Measurements from ENCODE around the gene ENOX2.

Gene ENOX2

GRCh38 chrX:130830599-130831346 is 72.2 kb downstream of the ENOX2 start:
- no peak for DNase-seq (ENCODE audit: extremely low spot score)
- TF ChIP-seq HDGF (IDR thresholded peaks at IDR 0.05; ENCODE audit: borderline replicate concordance) (no peak), ELF4 (IDR thresholded peaks at IDR 0.05) (no peak), FOXA1 (IDR thresholded peaks at IDR 0.05) (no peak), LEF1 (IDR thresholded peaks at IDR 0.05; ENCODE audit: borderline replicate concordance) (no peak), SUZ12 (IDR thresholded peaks at IDR 0.05) (no peak), ZNF384 (IDR thresholded peaks at IDR 0.05) (no peak), L3MBTL2 (conservative IDR thresholded peaks at IDR 0.05) (no peak), ARNT (IDR thresholded peaks at IDR 0.05) (no peak), FOXK2 (IDR thresholded peaks at IDR 0.05) (no peak), SP1 (IDR thresholded peaks at IDR 0.05) (no peak), PKNOX1 (IDR thresholded peaks at IDR 0.05) (no peak), TARDBP (IDR thresholded peaks at IDR 0.05) (no peak), CTBP1 (IDR thresholded peaks at IDR 0.05; ENCODE audit: borderline replicate concordance) (no peak), BHLHE40 (IDR thresholded peaks at IDR 0.05; ENCODE audit: borderline replicate concordance) (no peak), FOXM1 (IDR thresholded peaks at IDR 0.05; ENCODE audit: borderline replicate concordance) (no peak), NFRKB (IDR thresholded peaks at IDR 0.05) (no peak)
- POLR2A ChIA-PET: no interaction called here
- CTCF ChIA-PET: no interaction called here

GRCh38 chrX:130829526-130830515 is 73.2 kb downstream of the ENOX2 start:
- POLR2A ChIA-PET: no interaction called here
- TF ChIP-seq ELF4 (IDR thresholded peaks at IDR 0.05) (no peak), PKNOX1 (IDR thresholded peaks at IDR 0.05) (no peak), TARDBP (IDR thresholded peaks at IDR 0.05) (no peak), FOXM1 (IDR thresholded peaks at IDR 0.05; ENCODE audit: borderline replicate concordance) (no peak), SP1 (IDR thresholded peaks at IDR 0.05) (no peak), SUZ12 (IDR thresholded peaks at IDR 0.05) (no peak), FOXK2 (IDR thresholded peaks at IDR 0.05) (no peak), ARNT (IDR thresholded peaks at IDR 0.05) (no peak), FOXA1 (IDR thresholded peaks at IDR 0.05) (no peak), LEF1 (IDR thresholded peaks at IDR 0.05; ENCODE audit: borderline replicate concordance) (no peak), NFRKB (IDR thresholded peaks at IDR 0.05) (no peak), ZNF384 (IDR thresholded peaks at IDR 0.05) (no peak), CTBP1 (IDR thresholded peaks at IDR 0.05; ENCODE audit: borderline replicate concordance) (no peak), L3MBTL2 (conservative IDR thresholded peaks at IDR 0.05) (no peak), HDGF (IDR thresholded peaks at IDR 0.05; ENCODE audit: borderline replicate concordance) (no peak), BHLHE40 (IDR thresholded peaks at IDR 0.05; ENCODE audit: borderline replicate concordance) (no peak)
- no peak for DNase-seq (ENCODE audit: extremely low spot score)
- CTCF ChIA-PET: no interaction called here

- CTCF ChIA-PET: interaction anchor here (0.6 kb wide), 1 partner anchor 1907 kb away, joined by 4 read pairs; no protein-coding TSS in a partner anchor
- POLR2A ChIA-PET: no interaction called here
- no peak for TF ChIP-seq ZNF384 (IDR thresholded peaks at IDR 0.05)
- TF ChIP-seq FOXA1 (IDR thresholded peaks at IDR 0.05): no peak
- no peak for TF ChIP-seq HDGF (IDR thresholded peaks at IDR 0.05; ENCODE audit: borderline replicate concordance)
- no peak for TF ChIP-seq ARNT (IDR thresholded peaks at IDR 0.05)
- TF ChIP-seq PKNOX1 (IDR thresholded peaks at IDR 0.05): no peak
- no peak for TF ChIP-seq LEF1 (IDR thresholded peaks at IDR 0.05; ENCODE audit: borderline replicate concordance)
- no peak for TF ChIP-seq SUZ12 (IDR thresholded peaks at IDR 0.05)
- TF ChIP-seq TARDBP (IDR thresholded peaks at IDR 0.05): no peak
- TF ChIP-seq FOXK2 (IDR thresholded peaks at IDR 0.05): no peak
- no peak for TF ChIP-seq L3MBTL2 (conservative IDR thresholded peaks at IDR 0.05)
- DNase-seq (ENCODE audit: extremely low spot score): no peak
Observed at GRCh38 chrX:130828641-130829040, 74.4 kb downstream of the ENOX2 start.

GRCh38 chrX:130827648-130828047 is 75.4 kb downstream of the ENOX2 start:
- ChIA-PET POLR2A (no interaction called here), CTCF (no interaction called here)
- no peak for TF ChIP-seq ELF4 (IDR thresholded peaks at IDR 0.05)
- TF ChIP-seq SUZ12 (IDR thresholded peaks at IDR 0.05): no peak
- TF ChIP-seq PKNOX1 (IDR thresholded peaks at IDR 0.05): no peak
- no peak for TF ChIP-seq LEF1 (IDR thresholded peaks at IDR 0.05; ENCODE audit: borderline replicate concordance)
- no peak for TF ChIP-seq FOXM1 (IDR thresholded peaks at IDR 0.05; ENCODE audit: borderline replicate concordance)
- TF ChIP-seq ZNF384 (IDR thresholded peaks at IDR 0.05): no peak
- no peak for TF ChIP-seq NFRKB (IDR thresholded peaks at IDR 0.05)
- no peak for TF ChIP-seq ARNT (IDR thresholded peaks at IDR 0.05)
- TF ChIP-seq CTBP1 (IDR thresholded peaks at IDR 0.05; ENCODE audit: borderline replicate concordance): no peak
- TF ChIP-seq FOXA1 (IDR thresholded peaks at IDR 0.05): no peak
- no peak for TF ChIP-seq TARDBP (IDR thresholded peaks at IDR 0.05)
- TF ChIP-seq HDGF (IDR thresholded peaks at IDR 0.05; ENCODE audit: borderline replicate concordance): no peak
- TF ChIP-seq L3MBTL2 (conservative IDR thresholded peaks at IDR 0.05): no peak
- DNase-seq (ENCODE audit: extremely low spot score): no peak

All from HEK293T (cell line).